ENCODE results near the gene PHLDB1.

PHLDB1 gene

DNA sequence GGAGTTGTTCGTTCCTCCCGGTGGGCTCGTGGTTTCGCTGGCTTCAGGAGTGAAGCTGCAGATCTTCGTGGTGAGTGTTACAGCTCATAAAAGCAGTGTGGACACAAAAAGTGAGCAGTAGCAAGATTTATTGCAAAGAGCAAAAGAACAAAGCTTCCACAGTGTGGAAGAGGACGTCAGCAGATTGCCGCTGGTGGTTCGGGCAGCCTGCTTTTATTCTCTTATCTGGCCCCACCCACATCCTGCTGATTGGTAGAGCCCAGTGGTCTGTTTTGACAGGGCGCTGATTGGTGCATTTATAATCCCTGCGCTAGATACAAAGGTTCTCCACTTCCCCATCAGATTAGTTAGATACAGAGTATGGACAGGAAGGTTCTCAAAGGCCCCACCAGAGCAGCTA is 80.9 kb downstream of the PHLDB1 start:
- peak; percentile 6 for DNase-seq (ENCODE audit: low spot score)

DNA sequence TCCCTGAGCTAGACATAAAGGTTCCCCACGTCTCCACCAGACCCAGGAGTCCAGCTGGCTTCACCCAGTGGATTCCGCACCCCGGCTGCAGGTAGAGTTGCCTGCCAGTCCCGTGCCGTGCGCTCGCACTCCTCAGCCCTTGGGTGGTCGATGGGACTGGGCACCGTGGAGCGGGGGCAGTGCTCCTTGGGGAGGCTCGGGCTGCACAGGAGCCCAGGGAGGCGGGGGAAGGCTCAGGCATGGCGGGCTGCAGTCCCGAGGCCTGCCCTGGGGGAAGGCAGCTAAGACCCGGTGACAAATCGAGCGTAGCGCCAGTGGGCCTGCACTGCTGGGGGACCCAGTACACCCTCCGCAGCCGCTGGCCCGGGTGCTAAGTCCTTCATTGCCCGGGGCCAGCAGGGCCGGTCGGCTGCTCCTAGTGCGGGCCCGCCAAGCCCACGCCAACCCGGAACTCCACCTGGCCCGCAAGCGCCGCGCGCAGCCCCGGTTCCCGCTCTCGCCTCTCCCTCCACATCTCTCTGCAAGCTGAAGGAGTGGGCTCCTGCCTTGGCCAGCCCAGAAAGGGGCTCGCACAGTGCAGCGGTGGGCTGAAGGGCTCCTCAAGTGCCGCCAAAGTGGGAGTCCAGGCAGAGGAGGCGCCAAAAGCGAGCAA is 81.6 kb downstream of the PHLDB1 start:
- peak; percentile 37 for DNase-seq (ENCODE audit: low spot score)

DNA sequence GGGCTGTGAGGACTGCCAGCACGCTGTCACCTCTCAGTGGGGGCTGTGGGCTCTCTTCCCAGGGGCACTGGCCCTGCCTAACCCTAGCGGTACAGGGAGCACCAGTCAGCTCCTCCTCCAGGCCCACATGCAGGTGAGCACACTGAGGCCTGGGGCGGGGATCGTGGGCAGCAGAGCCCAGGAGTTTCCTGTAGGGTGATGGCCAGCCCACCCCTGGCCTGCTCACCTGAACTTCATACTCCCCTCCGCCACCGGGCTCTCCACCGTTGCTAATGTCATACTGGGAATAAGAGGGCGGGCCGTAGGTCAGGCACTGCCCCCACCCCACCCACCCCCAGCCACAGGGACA is 82.1 kb downstream of the PHLDB1 start:
- DNase-seq (ENCODE audit: low spot score), result no peak

DNA sequence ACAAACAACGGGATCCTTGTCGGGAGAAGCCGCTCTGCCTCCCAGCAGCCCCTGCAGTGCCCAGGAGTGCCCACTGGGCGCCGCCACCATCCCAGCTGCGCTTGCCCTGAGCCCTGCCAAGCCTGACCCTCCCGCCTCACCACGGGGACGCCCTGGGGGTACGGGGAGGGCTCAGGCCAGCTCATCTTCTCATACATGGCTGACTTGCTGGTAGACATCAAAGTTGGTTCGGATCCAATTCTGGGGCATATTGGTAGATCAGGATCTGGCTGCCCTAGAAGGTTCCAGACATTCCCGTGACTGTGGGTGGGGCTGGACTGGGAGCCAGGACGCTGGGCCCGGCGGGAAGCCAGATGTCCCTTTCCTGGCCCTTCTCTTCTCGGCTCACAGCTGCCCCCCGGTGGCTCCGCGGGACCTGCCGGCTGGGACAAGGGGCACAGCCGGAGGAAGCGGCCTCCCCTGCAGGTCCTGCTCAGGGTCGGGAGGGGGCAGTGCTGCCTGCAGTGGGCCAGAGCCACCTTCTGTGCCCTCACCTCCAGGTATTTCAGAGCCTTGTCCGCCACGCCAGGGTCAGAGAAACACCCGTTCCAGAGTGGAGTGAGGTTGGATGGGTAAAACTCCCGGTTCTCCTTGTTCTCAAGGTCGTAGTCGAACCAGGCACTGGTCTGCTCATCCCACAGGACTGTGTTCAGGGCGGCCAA is 82.6 kb downstream of the PHLDB1 start:
- peak; percentile 94 for DNase-seq (ENCODE audit: low spot score)

DNA sequence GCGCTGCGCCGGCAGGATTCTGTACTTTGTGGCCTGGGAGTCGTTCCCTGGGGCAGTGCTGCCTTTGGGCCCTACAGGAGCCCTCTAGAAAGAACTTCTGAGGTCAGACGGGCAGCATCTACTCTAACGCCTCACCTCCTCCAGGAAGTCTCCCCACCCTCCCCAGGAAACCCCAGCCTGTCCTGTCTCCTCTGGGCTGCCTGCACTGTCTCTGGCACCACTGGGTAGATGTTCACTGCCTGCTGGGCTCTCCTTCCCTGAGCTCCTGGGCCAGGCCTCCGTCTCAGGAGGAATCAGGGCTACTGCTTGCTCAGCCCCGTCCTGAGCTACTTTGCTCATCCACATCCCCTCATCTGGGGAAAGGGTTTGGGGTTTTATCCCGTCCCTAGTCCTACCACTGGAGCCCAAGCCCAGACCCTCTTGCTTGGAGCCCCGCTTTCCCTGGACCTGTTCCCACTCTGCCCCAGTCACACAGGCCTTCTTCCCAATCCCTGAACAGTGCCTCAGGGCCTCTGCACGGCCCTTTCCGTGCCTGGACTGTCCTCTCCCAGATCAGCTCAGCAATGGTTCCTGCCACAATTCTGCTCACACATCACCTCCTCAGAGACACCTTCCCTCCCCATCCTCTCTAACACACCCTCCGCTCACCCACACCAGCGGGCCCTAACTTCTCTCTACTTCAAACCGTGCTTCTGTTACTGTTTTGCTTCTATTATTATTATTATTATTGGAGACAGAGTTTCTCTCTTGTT is 83.3 kb downstream of the PHLDB1 start:
- DNase-seq (ENCODE audit: low spot score), result no peak

DNA sequence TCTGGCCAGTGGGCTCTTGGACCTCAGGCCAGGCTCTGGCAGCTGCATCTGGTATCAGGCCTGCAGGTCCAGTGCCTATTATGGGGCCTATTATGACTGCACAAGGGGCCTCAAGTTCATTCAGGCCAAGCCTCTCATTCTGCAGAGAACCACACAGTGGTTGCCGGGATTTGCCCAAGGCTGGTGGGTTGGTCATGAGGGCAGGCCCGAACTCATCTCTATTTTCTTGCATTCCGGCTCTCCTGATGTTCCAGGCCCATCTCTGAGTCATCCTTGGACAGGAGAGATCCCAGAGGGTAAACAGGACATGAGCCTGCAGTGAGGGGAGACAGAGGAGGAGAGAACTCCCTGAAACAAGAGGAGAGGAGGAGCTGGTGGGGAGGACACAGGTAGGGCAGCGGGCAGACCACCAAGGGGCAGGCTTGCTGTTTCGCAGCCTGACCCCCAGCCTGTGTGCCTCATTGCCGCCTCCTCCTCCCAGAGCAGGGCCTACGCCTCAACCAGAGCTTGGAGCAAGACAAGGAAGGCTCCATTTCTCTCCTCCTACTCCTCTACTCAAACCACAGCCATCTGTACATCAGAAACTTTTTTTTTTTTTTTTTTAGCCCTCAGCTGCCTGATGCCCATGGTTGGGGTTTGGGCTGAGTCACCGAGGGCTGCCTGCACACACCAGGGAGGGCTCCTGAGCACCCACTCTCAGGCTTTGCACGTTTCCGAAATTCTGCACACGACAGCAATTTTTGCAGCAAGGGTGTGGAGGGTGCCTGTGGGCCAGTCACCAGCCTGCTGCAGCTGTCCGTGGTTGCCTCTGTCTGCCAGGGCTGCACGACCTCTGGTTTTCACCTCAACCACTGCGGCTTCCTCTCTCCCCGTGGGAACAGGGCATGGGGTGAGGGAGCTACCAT is 84.8 kb downstream of the PHLDB1 start:
- no peak for DNase-seq (ENCODE audit: low spot score)

DNA sequence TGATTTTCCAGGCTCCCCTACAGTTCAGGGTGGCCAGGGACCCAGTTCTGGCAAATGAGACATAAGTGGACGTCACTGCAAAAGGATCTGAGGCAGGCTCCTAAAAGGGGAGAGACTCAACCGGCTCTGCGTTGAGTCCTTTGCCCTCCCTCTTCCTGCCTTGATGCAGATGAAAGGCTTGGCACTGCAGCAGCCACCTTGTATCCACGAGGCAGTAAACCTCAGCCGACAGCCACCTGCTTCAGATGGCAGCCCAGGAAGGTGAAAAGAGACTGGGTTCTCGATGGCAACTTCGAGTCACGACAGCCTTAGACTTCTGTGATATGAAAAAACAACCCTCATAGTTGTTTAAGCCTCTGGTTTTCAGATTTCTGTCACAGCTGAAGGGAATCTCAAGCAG is 86.8 kb downstream of the PHLDB1 start:
- no peak for DNase-seq (ENCODE audit: low spot score)

DNA sequence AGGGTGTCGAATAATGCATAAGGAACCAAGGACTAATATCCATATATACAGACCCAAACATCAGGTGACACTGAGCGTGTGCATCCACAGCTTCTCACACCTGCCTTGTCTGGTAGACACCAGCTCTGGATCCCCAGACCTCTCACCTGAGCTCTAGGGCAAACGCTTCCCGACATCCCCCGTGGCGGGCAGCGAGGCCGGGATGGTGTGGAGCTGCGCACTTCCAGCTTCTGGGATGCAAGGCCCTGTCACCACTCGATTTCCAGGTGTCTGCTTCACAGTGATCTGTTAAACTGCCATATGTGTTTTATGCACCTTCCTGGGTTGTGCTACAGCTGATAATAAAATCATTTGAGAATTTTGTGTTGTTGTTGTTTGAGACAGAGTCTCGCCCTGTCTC is 87.4 kb downstream of the PHLDB1 start:
- no peak for DNase-seq (ENCODE audit: low spot score)

DNA sequence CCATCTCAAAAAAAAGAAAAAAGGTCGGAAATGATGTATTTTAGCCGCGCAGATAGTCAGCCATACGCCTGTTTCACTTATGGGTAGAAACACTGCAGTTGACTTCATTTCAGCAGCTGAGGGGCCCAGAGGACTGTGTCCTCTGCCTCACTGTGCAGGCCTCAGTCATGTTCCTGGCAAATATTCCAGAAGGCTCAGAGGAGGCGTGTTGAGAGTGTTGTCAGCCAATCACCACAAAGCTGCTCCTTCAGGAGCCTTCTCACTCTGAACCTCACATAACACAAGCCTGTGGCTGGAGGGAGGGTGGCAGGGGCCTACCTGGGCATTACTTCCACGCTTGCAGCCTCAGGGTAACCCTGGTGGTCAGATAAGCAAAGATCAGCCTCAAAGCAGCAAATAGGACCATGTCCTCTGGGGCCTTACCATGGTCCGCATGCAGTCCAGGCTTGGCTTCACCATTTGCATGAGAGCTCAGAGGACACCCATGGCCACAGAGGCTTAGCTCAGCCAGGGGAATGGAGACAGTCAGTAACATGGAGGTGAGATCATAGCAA is 89.3 kb downstream of the PHLDB1 start:
- no peak for DNase-seq (ENCODE audit: low spot score)

DNA sequence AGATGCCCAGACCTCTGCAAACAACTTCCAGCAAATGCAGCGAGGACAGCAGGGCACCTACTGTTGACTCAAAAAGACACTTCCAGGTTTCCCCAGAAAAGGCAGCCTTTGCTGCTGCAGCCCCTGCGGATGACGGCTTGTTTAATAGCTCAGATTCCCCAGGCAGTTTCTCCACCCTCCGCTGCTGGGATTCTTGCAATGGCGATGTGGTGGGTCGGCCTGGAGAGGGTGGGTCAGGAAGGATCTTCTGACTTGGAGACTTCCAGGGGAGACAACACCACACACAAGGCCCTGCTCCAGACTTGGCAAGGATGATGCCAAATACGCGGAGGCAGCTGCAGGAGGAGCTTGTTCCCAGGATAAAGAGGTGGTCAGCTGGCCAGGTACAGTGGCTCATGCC is 89.9 kb downstream of the PHLDB1 start:
- DNase-seq (ENCODE audit: low spot score), result no peak

DNA sequence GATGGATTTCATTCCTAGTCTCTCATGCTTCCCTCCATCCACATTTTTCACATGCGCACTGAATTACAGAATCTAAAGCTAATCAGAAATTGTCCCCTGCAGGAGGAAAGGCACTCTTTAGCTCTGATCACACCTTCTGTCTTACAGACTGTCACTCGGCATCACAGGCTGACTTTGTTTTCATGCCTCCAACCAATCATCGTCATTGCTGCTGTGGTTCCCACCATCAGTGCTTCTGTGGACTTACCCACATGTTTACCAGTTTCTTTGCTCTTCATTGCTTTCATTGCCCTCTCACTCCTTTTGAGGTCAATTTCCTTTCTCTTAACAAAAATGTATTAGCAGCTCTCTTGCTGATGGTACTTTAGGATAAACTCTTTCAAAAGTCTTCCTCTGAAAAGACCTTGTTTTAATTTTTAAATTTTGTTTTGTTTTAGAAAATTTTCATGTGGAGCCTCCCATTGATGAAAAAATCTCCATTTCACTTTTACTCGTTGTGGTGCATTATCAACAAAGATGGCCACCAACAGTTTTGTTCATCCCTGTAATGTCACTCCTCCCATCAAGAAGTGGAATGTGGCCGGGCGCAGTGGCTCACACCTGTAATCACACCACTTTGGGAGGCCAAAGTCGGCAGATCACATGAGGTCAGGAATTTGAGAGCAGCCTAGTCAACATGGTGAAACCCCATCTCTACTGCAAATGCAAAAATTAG is 92.2 kb downstream of the PHLDB1 start:
- no peak for DNase-seq (ENCODE audit: low spot score)

DNA sequence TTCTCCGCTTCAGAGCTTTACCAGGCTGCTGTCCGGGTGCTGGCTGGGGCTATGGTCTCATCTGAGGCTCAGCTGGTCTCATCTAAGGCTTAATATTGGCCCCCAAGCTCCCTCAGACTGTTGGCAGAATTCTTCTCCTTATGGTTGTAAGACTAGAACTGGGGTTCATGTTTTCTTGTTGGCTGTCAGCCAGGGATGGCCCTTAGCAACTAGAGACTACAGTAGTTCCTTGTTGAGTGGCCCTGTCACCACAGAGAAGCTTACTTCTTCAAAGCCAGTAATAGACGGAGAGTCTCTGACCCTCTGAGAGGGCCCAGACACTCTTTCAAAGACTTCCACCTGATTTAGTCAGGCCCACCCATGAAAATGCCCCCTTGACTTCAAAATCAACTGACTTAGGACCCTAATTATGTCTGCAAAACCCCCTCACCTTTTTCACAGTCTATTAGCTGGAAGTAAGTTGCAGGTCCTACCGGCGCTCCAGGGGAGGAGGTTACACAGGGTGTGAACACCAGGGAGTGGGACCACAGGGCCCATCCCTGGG is 96.2 kb downstream of the PHLDB1 start:
- DNase-seq (ENCODE audit: low spot score), result no peak

DNA sequence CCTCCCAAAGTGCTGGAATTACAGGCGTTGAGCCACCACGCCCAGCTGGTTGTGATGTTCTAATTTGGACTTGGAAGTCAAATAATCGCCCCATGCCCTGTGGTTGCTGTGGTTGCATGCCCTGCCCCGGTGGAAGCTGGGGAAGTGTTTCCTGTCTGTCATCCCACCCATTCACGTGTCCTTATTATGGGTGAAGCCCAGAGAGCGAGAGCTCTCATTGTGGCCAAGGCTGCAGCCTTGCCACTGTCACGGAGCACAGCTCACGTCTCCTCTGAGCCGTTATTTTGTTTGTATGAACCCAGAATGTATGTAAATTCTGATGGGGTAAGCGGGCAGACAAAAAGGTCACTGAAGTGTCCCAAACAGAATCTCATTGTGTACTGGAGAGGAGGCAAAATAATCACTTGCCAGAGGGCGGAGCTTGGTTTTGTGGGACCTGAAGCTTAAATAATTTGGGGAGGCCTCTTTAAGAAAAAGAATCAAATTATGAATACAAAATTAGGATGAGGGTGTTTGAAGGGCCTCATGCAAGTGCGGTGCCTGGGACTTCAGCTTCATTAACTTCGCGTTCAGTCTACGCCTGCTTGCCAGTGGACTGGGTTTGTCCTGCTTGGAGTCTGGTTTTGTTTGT is 97.8 kb downstream of the PHLDB1 start:
- DNase-seq (ENCODE audit: low spot score), result no peak

DNA sequence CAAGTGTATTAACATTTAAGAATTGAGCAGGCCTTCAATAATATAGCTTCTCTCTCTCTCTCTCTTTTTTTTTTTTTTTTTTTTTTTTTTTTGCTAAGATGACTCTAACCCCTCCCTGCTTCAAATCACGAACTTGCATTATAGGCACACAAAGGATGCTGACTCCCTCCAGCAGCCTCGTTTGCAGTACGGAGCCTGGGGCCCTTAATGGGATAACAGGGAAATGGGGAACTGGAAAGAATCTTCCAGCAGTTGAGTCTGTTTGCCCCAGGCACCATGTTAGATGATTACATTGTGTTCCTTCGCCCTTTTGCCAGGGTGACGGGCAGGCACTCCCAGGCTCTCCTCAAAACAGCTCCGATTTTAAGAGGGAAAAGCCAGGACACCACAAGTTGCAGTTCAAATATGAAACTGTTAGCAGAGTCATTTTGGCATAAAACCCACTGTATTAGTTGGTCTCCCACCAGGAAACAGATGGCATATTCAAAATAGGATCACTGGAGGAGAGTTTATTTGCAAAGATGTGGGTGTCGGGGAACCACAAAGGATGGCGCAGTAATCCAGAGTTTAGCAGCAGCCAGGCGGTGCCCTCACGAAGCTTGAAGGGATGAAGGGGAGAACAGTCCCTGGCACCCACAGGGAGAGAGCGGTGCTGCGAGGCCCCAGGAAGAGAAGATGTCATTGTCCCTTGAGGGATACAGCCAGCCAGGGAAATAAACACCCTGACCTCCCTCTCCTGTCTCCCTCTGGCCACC is 98.6 kb downstream of the PHLDB1 start:
- DNase-seq (ENCODE audit: low spot score), result no peak

DNA sequence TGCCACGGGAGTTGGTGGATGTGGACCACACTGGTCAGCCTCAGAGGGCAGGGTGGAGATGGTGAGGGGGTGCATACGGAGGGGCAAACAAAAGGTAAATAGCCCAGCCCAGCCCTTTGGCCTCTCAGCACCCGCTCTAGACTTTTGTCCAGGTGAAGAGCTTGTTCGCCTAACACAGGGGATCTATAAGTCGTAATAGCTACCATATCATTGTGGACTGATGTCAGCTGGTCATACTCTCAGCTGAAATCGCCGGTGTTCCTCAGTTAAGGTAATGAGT is 99.1 kb downstream of the PHLDB1 start:
- no peak for DNase-seq (ENCODE audit: low spot score)
